Thoracic aorta (tissue), 2 donors: Measurements from ENCODE around the gene OR1J1. TPM values are rescaled to one million over a fixed set of nuclear protein-coding genes. Genes with fewer than 3 reads are reported as not detected.

Experiments used
- ATAC-seq: fragments of 150-250 bp; one replicate; pipeline ENCODE4 v1.8.0; 2017; ENCODE audit warnings: low read depth; ENCODE audit not compliant: insufficient number of reproducible peaks, low FRiP score
- DNase-seq: peaks from one replicate; pipeline ENCODE4 v3.0.0-alpha.2; 2020; ENCODE audit warnings: low spot score
- H3K27ac ChIP-seq, 2 donors: fragments of 200-600 bp; sonication (generic); 1 replicate in 1 of 2; 2 replicates in 1 of 2; pipeline ENCODE4 v1.5.1; 2016; ENCODE audit warnings: mild to moderate bottlenecking in 2 of 2, moderate library complexity in 2 of 2
- H3K27me3 ChIP-seq: fragments of 200-600 bp; sonication (generic); replicated peaks from 2 replicates; pipeline ENCODE4 v1.6.0; 2016; ENCODE audit warnings: mild to moderate bottlenecking; ENCODE audit not compliant: insufficient read depth
- H3K36me3 ChIP-seq: fragments of 200-600 bp; sonication (generic); one replicate; pipeline ENCODE4 v1.5.1; 2016
- H3K4me1 ChIP-seq, 2 donors: fragments of 200-600 bp; sonication (generic); 1 replicate in 1 of 2; 2 replicates in 1 of 2; pipeline versions ENCODE4 v1.5.1 to v1.6.0; 2016; ENCODE audit warnings: low read depth in 2 of 2, mild to moderate bottlenecking in 1 of 2; ENCODE audit not compliant: control insufficient read depth in 1 of 2
- H3K4me3 ChIP-seq: fragments of 200-600 bp; sonication (generic); 2 replicates; pipeline ENCODE4 v1.5.1; 2016; ENCODE audit warnings: mild to moderate bottlenecking
- H3K9me3 ChIP-seq: fragments of 200-600 bp; sonication (generic); 2 replicates; pipeline ENCODE4 v1.5.1; 2016
- CTCF ChIP-seq: fragments of 200-600 bp; sonication (generic); IDR thresholded peaks from one replicate; pipeline ENCODE4 v1.5.1; 2019; ENCODE audit warnings: antibody characterized with exemption
- total RNA-seq, 2 donors: library from RNA; depleted of rRNA; stranded (reverse); fragments of >200 nt; gene quantifications; one replicate each; pipeline versions ENCODE4 v1.1.0 to v1.2.3, GENCODE V29; 2016

Gene OR1J1
- total RNA-seq, 2 donors from 2014 or later: not detected

- TF ChIP-seq CTCF: peak; percentile 74
Measured at GRCh38 chr9:122464633-122465567, 12.8 kb downstream of the OR1J1 start.

GRCh38 chr9:122463828-122464632 lies 13.7 kb downstream of the OR1J1 start:
- DNase-seq (no peak), ATAC-seq (no peak)
- no peaks in the 10 kb centered on the region for H3K9me3 ChIP-seq
- no peak overlapping the region for H3K27ac ChIP-seq
- no peak for TF ChIP-seq CTCF
- peak overlapping the region; percentile 67 for H3K4me3 ChIP-seq
- H3K4me1 ChIP-seq: peaks cover 0 to 4% of the 10 kb centered on the region in 2 donors
- no peaks in the 10 kb centered on the region for H3K27me3 ChIP-seq
- H3K36me3 ChIP-seq: no peaks in the 10 kb centered on the region

More at GRCh38 chr9:122464633-122465567, 12.8 kb downstream of the OR1J1 start:
- H3K27ac ChIP-seq: no peak overlapping the region
- H3K9me3 ChIP-seq: no peaks in the 10 kb centered on the region
- ATAC-seq (peak; percentile 73), DNase-seq (peak; percentile 43)
- peaks cover 0 to 4% of the 10 kb centered on the region in 2 donors for H3K4me1 ChIP-seq
- H3K4me3 ChIP-seq: peak overlapping the region; percentile 67
- H3K27me3 ChIP-seq: no peaks in the 10 kb centered on the region
- no peaks in the 10 kb centered on the region for H3K36me3 ChIP-seq

- DNase-seq (no peak), ATAC-seq (no peak)
- Histone ChIP-seq H3K4me3 (no peak overlapping the region), H3K4me1 (no peaks in the 10 kb centered on the region), H3K27me3 (no peaks in the 10 kb centered on the region), H3K36me3 (no peaks in the 10 kb centered on the region), H3K27ac (no peak overlapping the region), H3K9me3 (no peaks in the 10 kb centered on the region)
- no peak for TF ChIP-seq CTCF
Measured at GRCh38 chr9:122457787-122458186, 19.9 kb downstream of the OR1J1 start.

- DNase-seq (no peak), ATAC-seq (no peak)
- H3K36me3 ChIP-seq: no peaks in the 10 kb centered on the region
- H3K9me3 ChIP-seq: no peaks in the 10 kb centered on the region
- H3K4me3 ChIP-seq: no peak overlapping the region
- no peaks in the 10 kb centered on the region for H3K27me3 ChIP-seq
- no peak for TF ChIP-seq CTCF
- no peaks in the 10 kb centered on the region for H3K4me1 ChIP-seq
- H3K27ac ChIP-seq: no peak overlapping the region
Measured at GRCh38 chr9:122456123-122456522, 21.6 kb downstream of the OR1J1 start.

GRCh38 chr9:122453677-122454135 lies 24.0 kb downstream of the OR1J1 start:
- DNase-seq (no peak), ATAC-seq (no peak)
- no peaks in the 10 kb centered on the region for H3K27me3 ChIP-seq
- TF ChIP-seq CTCF: no peak
- H3K4me1 ChIP-seq: no peaks in the 10 kb centered on the region
- no peaks in the 10 kb centered on the region for H3K36me3 ChIP-seq
- H3K9me3 ChIP-seq: no peaks in the 10 kb centered on the region
- H3K27ac ChIP-seq: no peak overlapping the region
- H3K4me3 ChIP-seq: no peak overlapping the region
